GM12892 (cell line): ENCODE results near the gene CRTC2.
"Not testable (repeated sequence)": the region's sequence is repeated elsewhere in the genome, so short reads cannot be mapped to it uniquely, and the experiment has no call there.

Experiments
- DNase-seq: peaks from one replicate; pipeline ENCODE4 v3.0.0; 2011; ENCODE audit not compliant: insufficient read length
- FAIRE-seq: peaks from 2 replicates; lab custom pipeline; 2011; peaks lifted over from hg19 to GRCh38; lab: Jason Lieb, UNC
- POLR2A ChIP-seq: IDR thresholded peaks from 2 replicates; pipeline ENCODE4 v1.6.1; 2011; ENCODE audit warnings: low read depth, low read length, control low read depth
- POLR2AphosphoS5 ChIP-seq: IDR thresholded peaks from 2 replicates; pipeline ENCODE4 v1.6.1; 2011; ENCODE audit warnings: low read depth, low read length, control low read depth
- TAF1 ChIP-seq: IDR thresholded peaks from 2 replicates; pipeline ENCODE4 v1.6.1; 2011; ENCODE audit warnings: low read depth, mild to moderate bottlenecking, control low read depth, low read length, borderline replicate concordance

Gene CRTC2

DNA sequence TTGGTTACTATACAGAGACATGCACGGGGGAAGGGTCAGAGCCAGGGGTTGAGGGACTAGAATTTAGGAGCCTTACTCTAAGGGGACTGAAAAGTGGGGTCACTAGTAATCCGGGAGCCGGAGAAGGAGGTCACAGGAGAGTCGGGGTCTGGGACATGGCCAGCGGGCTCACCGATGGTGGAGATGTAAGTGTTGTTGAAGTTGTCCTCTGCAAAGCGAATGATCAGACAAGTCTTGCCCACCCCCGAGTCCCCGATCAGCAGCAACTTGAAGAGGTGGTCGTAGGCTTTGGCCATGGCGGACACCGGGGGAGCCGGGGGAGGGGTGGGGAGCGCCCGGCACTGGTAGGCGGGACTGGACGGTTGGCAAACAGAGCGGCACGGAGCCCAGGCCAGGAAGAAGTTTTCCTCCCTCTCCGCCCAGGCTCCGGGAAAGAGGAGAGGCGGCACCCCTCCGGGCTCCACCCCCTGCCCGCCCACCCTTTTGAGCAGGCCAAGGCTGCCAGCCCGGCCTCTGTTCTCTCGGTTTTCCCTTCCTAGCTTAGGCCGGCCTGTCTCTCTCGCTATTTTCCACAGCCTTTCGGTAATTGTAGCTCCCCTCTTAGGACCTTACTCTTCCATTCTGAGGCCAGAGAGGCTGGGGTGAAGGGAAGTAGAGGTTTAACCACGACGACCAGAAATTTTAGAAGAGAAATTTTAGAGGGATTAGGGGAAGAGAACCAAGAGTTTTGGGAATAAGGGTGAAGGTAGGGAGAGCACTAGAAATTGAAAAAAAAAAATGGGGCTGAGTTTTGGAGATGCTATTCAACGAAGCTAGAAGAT lies 27.7 kb upstream of the CRTC2 start, which contains the start of gene RAB13:
Gene RAB13 (minus strand): TSS at position 399 of the 821 bp plus-strand sequence. CDS start 103 bp downstream, at position 296.
- TF ChIP-seq POLR2A = no peak
- no peak for TF ChIP-seq TAF1
- no peak for DNase-seq
- no peak for FAIRE-seq

DNA sequence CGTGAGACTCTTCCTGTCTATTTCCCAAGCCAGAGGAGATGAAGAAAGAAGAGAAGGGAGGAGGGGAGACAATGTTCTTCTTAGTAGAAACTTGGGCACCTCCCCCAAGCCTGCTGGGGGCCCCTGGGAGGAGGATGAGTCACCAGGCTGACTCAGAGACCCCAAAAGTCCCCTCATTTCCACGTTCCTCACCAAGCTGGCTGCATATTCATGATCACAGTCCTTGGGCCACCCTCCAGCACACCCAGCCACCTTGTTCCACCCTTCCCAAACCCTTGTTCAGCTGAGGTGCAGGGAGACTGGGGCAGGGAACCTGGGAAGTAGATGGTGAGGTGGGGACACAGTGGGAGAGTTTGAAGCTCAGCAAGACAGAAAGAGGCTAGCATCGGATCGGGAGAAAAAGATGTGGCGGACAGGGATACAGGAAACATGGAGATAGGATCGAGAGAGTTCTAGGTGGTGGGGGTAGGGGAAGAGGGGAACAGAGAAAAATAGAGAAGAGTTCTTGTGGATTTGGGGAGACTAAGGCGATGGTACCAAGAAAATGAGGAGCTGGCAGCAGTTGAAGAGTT lies 27.0 kb upstream of the CRTC2 start:
- DNase-seq = no peak
- TF ChIP-seq TAF1 (no peak), POLR2AphosphoS5 (no peak), POLR2A (no peak)

DNA sequence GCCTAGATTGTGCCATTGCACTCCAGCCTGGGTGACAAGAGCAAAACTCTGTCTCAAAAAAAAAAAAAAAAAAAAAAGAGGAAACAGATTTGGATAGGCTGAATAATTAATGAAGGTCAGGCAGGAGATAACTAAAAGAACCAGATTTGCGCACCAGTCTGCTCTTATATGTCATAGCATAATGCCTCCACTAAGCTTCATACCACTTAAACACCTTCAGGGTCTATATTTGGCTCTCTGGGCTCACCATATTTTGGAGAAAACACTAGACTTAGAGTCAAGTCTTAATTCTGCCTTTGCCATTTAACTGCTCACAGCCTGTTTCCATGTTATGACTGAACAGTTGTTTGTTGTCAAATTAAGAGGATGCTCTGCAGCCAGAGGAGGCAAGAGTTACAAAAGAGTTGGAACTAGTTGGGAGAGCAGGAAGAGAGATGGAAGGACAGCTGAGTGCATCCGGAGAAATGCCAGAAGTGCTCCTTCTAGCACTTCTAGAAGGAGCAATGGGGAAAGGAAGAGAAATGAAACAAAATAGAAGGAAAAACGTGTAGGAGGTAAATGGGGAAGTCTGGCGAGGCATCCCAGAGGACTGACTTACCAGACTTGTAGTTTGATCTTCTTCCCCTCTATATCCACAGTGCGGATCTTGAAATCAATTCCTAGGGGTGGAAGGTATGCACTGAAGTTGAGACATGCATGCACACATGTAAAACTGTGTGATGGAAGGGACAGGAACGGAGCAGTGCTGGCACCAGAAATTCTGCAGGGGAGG lies 25.9 kb upstream of the CRTC2 start:
- TF ChIP-seq TAF1 (no peak), POLR2AphosphoS5 (no peak), POLR2A (no peak)
- DNase-seq (no peak), FAIRE-seq (no peak)

More for the DNA sequence above, 27.0 kb upstream of the CRTC2 start:
- no peak for FAIRE-seq

DNA sequence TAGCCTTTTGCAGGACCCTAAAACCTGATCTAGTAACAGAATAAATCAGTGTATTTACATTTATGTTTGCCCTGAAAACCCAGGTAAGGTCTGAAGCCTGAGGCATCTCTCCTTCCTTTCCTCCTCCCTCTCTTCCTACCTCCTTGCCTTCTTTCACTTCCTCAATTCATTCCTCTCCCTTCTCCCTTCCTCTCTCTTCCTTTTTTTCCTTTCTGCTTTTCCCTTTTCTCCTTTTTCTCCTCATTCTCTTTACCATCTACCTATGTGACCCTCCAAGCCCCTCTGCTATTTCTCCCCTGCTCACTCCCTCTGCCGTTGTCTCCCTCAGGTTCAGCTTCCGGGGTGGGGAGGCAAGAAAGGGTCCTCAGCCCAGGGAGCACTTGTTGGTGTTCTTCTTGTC lies 23.3 kb upstream of the CRTC2 start:
- not testable (repeated sequence) for FAIRE-seq

DNA sequence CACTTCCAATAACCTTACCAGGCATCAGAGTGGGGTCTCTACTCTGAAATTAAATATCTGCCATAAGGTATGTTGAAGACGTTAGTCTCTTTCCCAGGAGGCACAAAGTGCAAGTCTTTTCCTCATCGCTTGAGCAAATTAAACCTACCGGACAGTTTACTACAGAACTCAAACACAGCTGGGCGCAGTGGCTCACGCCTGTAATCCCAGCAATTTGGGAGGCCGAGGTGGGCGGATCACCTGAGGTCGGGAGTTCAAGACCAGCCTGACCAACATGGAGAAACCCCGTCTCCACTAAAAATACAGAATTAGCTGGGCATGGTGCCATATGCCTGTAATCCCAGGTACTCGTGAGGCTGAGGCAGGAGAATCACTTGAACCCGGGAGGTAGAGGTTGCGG lies 20.7 kb upstream of the CRTC2 start:
- not testable (repeated sequence) for DNase-seq, FAIRE-seq

More for the DNA sequence above, 23.3 kb upstream of the CRTC2 start:
- DNase-seq = not testable (repeated sequence)

DNA sequence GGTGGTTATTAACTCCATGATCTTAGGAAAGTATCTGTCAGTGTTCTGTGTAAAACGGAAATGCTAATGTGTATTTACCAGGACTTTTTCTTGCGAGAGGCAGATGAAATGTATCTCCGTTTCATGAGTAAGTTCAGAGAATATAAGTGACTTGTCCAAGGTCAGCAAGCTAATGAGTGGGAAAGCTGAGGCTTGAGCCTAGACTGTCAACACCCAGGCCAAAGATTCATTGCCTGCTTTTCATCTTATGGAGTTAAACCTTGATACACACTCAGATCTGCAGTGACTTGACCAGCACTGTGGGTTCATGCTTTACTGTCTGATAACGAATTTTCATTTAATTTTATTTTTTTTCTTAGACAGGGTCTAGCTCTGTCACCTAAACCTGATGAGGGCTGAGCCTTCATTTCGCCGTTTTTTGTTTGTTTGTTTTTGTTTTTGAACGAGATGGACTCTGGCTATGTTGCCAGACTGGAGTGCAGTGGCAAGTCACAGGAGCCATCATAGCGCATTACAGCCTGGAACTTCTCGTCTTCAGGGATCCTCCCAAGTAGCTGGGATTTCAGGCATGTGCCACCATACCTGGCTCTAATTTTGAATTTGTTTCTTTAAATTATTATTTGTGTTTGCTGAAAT lies 20.0 kb upstream of the CRTC2 start:
- FAIRE-seq (no peak), DNase-seq (no peak)
- no peak for TF ChIP-seq TAF1
- no peak for TF ChIP-seq POLR2A
- TF ChIP-seq POLR2AphosphoS5 = no peak

DNA sequence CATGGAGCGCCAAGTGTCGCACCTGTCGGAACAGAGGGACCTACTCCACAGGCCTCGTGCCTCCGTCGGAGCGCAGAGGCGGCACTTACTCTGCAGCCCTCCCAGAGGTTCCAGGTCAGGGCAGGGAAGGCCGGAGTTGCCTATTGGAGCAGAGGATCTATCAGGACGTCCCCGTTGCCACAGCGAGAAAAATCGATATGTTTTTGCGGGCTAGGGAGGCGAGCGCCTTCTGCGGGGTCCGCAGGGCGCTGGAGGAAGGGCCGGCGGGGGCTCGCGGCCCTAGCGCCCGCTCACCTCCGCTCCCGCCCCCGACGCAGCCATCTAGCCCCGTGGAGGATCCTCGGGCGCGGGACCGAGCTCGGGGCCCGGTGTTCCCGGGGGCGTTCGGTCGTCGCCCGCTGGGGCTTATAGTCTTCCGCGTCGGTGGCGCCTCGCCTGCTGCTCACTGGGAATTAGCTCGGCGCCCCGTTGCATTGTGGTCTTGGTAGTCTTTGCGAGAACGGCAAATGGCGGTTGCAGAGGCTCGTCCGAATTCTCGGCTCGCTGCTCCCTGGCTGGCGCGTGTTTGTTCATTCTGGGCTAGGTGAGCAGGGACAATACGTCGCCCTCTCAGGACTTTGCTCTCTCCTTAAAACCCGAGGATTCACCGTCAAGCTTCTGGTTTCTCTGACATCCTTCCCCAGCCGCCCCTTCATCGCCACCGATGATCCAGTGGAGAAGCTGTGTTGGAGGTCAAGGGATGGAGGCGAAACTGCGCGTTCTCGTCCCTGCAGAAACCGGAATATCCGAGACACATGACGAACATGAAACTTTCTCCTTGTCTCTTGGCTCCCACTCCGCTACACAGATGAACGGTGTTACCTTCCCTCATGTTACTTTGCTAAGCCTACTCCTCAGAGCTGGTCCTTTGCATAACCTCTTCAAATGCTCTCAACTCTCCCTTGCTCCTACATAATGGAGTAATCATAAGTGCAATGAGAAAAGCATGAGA lies 19.1 kb upstream of the CRTC2 start, which contains the start of gene JTB:
Gene JTB (minus strand): TSS at position 425 of the 991 bp plus-strand sequence. CDS start 422 bp downstream, at position 3.
- peak; percentile 92 for DNase-seq
- peak; percentile 68 for FAIRE-seq
- TF ChIP-seq POLR2AphosphoS5 (peak; percentile 84; the same call in 1 of the 2 replicates), TAF1 (peak; percentile 75), POLR2A (peak; percentile 91)

DNA sequence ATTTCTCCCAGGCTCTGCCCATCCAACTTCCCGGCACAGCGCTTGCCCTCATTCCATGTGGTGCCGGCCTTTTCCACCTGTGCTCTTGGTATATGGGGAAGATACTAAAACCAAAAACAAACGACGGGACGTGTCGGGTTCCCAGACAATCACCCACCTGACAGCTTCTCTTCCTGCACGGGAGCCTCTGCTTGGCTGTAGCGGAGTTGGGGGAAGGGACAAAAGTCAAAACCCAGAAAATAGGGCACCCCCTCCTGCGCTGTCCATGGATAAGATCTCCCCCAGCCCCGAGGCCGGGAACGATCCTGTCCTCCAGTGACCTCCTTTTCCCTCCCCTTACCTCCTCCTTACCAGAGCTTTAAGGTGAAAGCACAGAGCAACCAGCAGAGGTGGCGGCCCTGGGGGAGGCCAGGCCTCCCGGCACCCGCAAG lies 18.4 kb upstream of the CRTC2 start:
- no peak for DNase-seq
- TF ChIP-seq POLR2A (no peak), POLR2AphosphoS5 (no peak), TAF1 (no peak)
- no peak for FAIRE-seq

DNA sequence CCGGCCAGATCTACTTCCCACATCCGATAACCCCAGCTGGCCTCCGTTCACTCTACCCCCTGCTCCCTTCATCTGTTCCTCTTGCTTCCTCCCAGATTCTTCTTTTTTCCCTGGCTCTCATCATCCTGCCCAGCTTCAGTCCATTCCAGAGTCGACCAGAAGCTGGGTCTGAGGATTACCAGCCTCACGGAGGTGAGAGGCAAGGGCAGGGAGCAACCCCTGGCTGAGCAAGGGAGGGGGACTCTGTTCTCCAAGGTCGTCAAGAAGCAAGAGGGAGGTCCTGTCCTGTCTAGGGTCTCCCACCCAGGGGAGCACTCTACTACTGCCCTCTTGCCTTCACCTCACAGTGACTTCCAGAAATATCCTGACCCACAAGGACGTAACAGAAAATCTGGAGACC lies 15.1 kb upstream of the CRTC2 start:
- FAIRE-seq (no peak), DNase-seq (no peak)
- TF ChIP-seq TAF1 = no peak
- TF ChIP-seq POLR2AphosphoS5 = peak; percentile 45; the same call in 1 of the 2 replicates
- TF ChIP-seq POLR2A = 0 out of 2 replicates have a peak, but pooled peaks have one; percentile 36

DNA sequence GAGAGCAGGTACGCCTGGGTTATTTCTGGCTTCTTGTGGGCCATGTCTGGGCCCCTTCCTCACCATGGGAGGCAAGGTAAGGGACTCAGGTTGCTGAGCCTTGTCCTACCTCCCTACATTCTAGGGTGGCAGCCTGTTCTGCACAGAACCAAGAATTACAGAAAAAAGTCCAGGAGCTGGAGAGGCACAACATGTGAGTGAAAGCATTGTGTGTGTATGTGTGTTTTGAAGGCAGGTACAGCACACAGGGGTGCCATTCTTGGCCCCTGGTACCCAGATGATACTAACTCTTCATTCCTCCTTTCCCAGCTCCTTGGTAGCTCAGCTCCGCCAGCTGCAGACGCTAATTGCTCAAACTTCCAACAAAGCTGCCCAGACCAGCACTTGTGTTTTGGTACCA lies 14.7 kb upstream of the CRTC2 start:
- no peak for FAIRE-seq
- no peak for DNase-seq
- TF ChIP-seq POLR2AphosphoS5 (peak; percentile 42; the same call in 1 of the 2 replicates), TAF1 (no peak), POLR2A (no peak)
